ENCODE measurements around the gene BCAR1. TPM values are rescaled to one million over a fixed set of nuclear protein-coding genes. Genes with fewer than 3 reads are reported as not detected.

BCAR1 gene
- polyA plus RNA-seq, 3 donors from 2014 or later = not detected

Other genes with a start within 250 kb of the BCAR1 start
- under 1 TPM in 2 of 3 donors, not detected in 1; 0.10 to 0.16 TPM for gene LDHD, start 134.8 kb downstream of the BCAR1 start, polyA plus RNA-seq
- 10 to 100 TPM in 2 of 3 donors, 1 to 10 TPM in 1; 5.6 to 23.0 (median 15.5) TPM for gene ZFP1, start 103.1 kb downstream of the BCAR1 start, polyA plus RNA-seq
- gene CTRB2, start 44.5 kb downstream of the BCAR1 start, polyA plus RNA-seq = not detected
- not detected for gene CTRB1, start 32.6 kb downstream of the BCAR1 start, polyA plus RNA-seq
- 10 to 100 TPM; 30.9 to 38.8 (median 32.6) TPM for gene CFDP1, start 181.9 kb upstream of the BCAR1 start, polyA plus RNA-seq
- 10 to 100 TPM; 20.0 to 29.5 (median 29.2) TPM for gene TMEM170A, start 213.1 kb upstream of the BCAR1 start, polyA plus RNA-seq
- gene CHST6, start 243.8 kb upstream of the BCAR1 start, polyA plus RNA-seq = not detected